PFSK-1 (cell line): ENCODE results near the gene DNAH9.

Experiments used
- FOXP2 ChIP-seq: optimal IDR thresholded peaks from 2 replicates; pipeline ENCODE3; 2011; ENCODE audit warnings: borderline replicate concordance, control low read depth, inconsistent platforms; ENCODE audit not compliant: insufficient read depth; ENCODE audit errors: extremely low read length, extremely low read depth
- POLR2AphosphoS5 ChIP-seq: IDR thresholded peaks from 2 replicates; pipeline ENCODE4 v1.6.1; 2012; ENCODE audit warnings: low read depth, mild to moderate bottlenecking, control low read depth, low read length, moderate library complexity
- REST ChIP-seq, 2 experiments: IDR thresholded peaks; 2 replicates each; pipeline versions ENCODE4 v1.6.1 to v1.8.0; 2011 to 2012; ENCODE audit warnings: low read depth in 2 of 2, low read length in 2 of 2, control low read depth in 1 of 2, inconsistent platforms in 1 of 2, mild to moderate bottlenecking in 1 of 2, moderate library complexity in 1 of 2; ENCODE audit not compliant: insufficient read depth in 1 of 2
- SIN3A ChIP-seq: IDR thresholded peaks from 2 replicates; pipeline ENCODE4 v1.6.1; 2012; ENCODE audit warnings: mild to moderate bottlenecking, low read length, moderate library complexity, borderline replicate concordance; ENCODE audit not compliant: insufficient read depth
- TAF1 ChIP-seq: IDR thresholded peaks from 2 replicates; pipeline ENCODE4 v1.6.1; 2012; ENCODE audit warnings: low read length, control low read depth, borderline replicate concordance; ENCODE audit not compliant: insufficient read depth

DNAH9 gene

GRCh38 chr17:11871773-11872172, 273.5 kb downstream of the DNAH9 start:
- TF ChIP-seq TAF1, result no peak
- no peak for TF ChIP-seq FOXP2
- TF ChIP-seq POLR2AphosphoS5, result no peak
- TF ChIP-seq REST (IDR thresholded peaks at IDR 0.05; ENCODE audit: insufficient read depth in 1 of 2, low read depth in 2 of 2, low read length in 2 of 2), result no peak
- TF ChIP-seq SIN3A, result no peak

DNA sequence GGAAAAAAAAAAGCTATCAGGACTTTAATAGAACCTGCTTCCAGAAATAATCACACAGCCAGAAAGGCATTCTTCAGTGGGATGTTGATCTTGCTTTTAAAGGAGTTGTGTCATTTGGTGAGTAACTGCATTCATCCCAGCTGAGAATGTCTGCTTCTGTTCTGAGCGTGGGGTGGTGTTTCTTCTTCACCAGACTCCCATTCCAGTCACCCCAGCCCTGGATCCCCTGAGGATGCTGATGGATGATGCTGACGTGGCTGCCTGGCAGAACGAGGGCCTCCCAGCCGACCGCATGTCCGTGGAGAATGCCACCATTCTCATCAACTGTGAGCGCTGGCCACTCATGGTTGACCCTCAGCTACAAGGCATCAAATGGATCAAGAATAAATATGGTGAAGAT, 276.5 kb downstream of the DNAH9 start:
- TF ChIP-seq POLR2AphosphoS5 (no peak), TAF1 (no peak), SIN3A (no peak), REST (IDR thresholded peaks at IDR 0.05; ENCODE audit: insufficient read depth in 1 of 2, low read depth in 2 of 2, low read length in 2 of 2) (no peak), FOXP2 (no peak)

DNA sequence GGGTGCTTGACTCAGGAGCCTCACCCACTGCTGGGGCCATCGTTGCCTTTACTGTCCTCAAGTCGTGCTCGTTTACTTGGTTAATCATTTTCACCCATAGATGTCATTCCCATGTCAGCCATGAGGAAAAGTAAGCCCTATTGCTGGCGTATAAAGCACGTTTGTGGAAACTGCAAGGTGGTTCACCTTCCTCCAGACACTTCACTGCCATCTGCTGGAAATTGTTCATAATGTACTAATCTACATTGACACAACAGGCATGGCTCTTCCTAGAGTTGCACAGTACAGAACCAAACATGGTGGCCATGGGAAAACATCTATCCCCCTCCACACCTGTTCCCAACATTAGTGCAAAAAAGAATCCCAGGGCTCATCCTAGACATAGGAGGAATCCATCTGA, 282.4 kb downstream of the DNAH9 start:
- TF ChIP-seq POLR2AphosphoS5 (no peak), TAF1 (no peak)

- TF ChIP-seq POLR2AphosphoS5, result no peak
- no peak for TF ChIP-seq TAF1
- no peak for TF ChIP-seq SIN3A
Observed at GRCh38 chr17:11882716-11883115, 284.4 kb downstream of the DNAH9 start.

- TF ChIP-seq TAF1 (no peak), REST (IDR thresholded peaks at IDR 0.05; ENCODE audit: insufficient read depth in 1 of 2, low read depth in 2 of 2, low read length in 2 of 2) (no peak), SIN3A (no peak), FOXP2 (no peak), POLR2AphosphoS5 (no peak)
Observed at GRCh38 chr17:11885051-11885450, 286.8 kb downstream of the DNAH9 start.

DNA sequence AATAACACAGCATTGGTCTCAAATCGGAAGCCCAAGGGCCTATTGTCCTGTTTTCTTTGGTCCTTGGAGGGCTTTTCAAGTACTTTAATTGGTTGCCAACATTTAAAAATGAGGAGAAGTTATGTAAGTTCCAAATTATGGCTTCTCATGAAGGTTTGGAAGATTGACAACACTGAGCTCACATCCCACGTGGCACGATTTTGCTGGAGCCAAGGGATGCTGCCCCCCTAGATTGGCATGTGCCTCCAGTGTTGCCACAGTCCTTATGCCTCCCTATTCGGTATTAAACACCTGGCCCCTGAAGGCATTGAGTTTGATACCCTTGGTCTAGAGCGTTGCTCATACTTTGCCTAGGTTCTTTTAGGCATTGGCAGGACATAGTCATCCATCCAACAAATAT, 291.0 kb downstream of the DNAH9 start:
- TF ChIP-seq REST (IDR thresholded peaks at IDR 0.05; ENCODE audit: insufficient read depth in 1 of 2, low read depth in 2 of 2, low read length in 2 of 2), result no peak
- TF ChIP-seq POLR2AphosphoS5, result no peak
- TF ChIP-seq TAF1, result no peak
- TF ChIP-seq SIN3A, result no peak
- no peak for TF ChIP-seq FOXP2
